Upper lobe of left lung (tissue), 4 donors: ENCODE data around the gene RHOT2.

Experiments
- CTCF ChIP-seq, 6 experiments: fragments of 450-650 bp in 4 of 6; fragments of 200-600 bp in 2 of 6; sonication (generic) in 2 of 6; IDR thresholded peaks; one replicate each; pipeline ENCODE4 v1.5.1; 2016 to 2019; ENCODE audit warnings: antibody characterized with exemption in 6 of 6
- EP300 ChIP-seq, 4 donors: sonication (generic); formaldehyde crosslinking; IDR thresholded peaks; one replicate each; pipeline ENCODE4 v1.5.1; 2017; ENCODE audit warnings: antibody characterized with exemption in 4 of 4, control low read depth in 2 of 4
- POLR2A ChIP-seq, 4 donors: fragments of 450-650 bp; IDR thresholded peaks; one replicate each; pipeline ENCODE4 v1.5.1; 2016 to 2017; ENCODE audit warnings: antibody characterized with exemption in 4 of 4, mild to moderate bottlenecking in 2 of 4

DNA sequence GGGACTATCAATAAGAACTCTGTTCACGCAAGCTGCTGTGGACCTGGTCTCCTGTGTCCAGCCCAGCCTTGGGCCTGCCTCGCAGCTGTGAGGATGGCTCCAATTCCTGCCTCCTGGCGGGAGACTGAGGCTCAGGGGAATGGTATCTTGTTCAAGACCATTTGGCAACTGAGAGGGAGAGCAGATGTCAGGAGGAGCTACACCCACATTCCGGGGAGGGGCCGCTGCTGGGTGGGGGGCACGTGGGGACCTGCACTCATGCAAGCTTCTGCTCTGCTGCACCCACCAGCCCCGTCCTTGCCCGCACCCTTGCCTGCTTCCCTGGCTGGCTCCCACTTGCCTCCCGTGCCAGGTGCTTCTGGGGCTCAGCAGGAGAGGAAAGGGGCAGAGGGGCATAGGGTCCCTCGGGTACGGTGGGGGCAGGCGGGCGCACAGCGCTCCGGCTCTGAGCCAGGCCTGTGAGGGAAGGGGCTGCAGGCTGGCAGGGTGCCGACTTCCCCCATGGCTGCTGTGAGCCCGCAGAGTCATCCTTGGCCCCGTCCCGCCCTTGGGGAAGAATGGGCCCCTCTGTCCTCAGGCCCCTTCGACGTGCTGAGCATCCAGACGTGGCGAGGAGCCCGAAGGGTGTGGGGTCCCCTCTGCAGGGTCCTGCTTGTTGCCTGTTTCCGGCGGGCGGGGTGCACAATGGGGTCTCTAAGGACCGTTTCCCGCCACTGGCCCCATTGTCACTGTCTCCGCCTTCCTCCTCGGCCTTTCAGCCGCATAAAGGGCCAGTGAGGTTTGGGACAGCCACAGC is 49.7 kb downstream of the RHOT2 start:
- no peak for TF ChIP-seq CTCF (IDR thresholded peaks at IDR 0.05)
- TF ChIP-seq EP300 (IDR thresholded peaks at IDR 0.05), result no peak
- TF ChIP-seq POLR2A (IDR thresholded peaks at IDR 0.05), result no peak
